ENCODE measurements around the gene LASP1NB.
A peak's percentile ranks its signal among the peaks of the same experiment; 100 is the strongest.

Gene LASP1NB

GRCh38 chr17:38877130-38877851 lies 48.1 kb upstream of the LASP1NB start:
- Histone ChIP-seq H3K9ac (ENCODE audit: low read depth in 1 of 2, low read length in 2 of 2) (no peak overlapping the region), H3K36me3 (ENCODE audit: control insufficient read depth in 4 of 4, insufficient read depth in 3 of 4, low read depth in 1 of 4, low read length in 3 of 4) (peaks cover 7 to 12% (median 12%) of the 10 kb centered on the region in 4 donors), H3K9me3 (ENCODE audit: control insufficient read depth in 4 of 4, low read length in 3 of 4) (no peaks in the 10 kb centered on the region), H3K27ac (ENCODE audit: low read depth in 1 of 2, low read length in 2 of 2) (no peak overlapping the region), H3K4me3 (ENCODE audit: low read depth in 1 of 3, low read length in 3 of 3) (no peak overlapping the region), H3K27me3 (ENCODE audit: control insufficient read depth in 4 of 4, insufficient read depth in 4 of 4, low read length in 3 of 4) (no peaks in the 10 kb centered on the region), H3K4me1 (ENCODE audit: control insufficient read depth in 4 of 4, insufficient read depth in 4 of 4, low read length in 3 of 4) (peaks cover 18 to 61% (median 56%) of the 10 kb centered on the region in 4 donors)
- 75% methylated on average over 7 of the region's 7 CpGs for WGBS
- DNase-seq (ENCODE audit: low spot score): no peak
- TF ChIP-seq RXRA (IDR thresholded peaks at IDR 0.05) (no peak), GABPA (IDR thresholded peaks at IDR 0.05 in 1 of 2, conservative IDR thresholded peaks at IDR 0.05 in 1 of 2) (no peak), ZBTB33 (IDR thresholded peaks at IDR 0.05) (no peak), HNF4G (IDR thresholded peaks at IDR 0.05) (no peak), REST (IDR thresholded peaks at IDR 0.05) (no peak), SP1 (IDR thresholded peaks at IDR 0.05) (no peak), HNF4A (conservative IDR thresholded peaks at IDR 0.05) (no peak)
- TF ChIP-seq, protein P1, sequence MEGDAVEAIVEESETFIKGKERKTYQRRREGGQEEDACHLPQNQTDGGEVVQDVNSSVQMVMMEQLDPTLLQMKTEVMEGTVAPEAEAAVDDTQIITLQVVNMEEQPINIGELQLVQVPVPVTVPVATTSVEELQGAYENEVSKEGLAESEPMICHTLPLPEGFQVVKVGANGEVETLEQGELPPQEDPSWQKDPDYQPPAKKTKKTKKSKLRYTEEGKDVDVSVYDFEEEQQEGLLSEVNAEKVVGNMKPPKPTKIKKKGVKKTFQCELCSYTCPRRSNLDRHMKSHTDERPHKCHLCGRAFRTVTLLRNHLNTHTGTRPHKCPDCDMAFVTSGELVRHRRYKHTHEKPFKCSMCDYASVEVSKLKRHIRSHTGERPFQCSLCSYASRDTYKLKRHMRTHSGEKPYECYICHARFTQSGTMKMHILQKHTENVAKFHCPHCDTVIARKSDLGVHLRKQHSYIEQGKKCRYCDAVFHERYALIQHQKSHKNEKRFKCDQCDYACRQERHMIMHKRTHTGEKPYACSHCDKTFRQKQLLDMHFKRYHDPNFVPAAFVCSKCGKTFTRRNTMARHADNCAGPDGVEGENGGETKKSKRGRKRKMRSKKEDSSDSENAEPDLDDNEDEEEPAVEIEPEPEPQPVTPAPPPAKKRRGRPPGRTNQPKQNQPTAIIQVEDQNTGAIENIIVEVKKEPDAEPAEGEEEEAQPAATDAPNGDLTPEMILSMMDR (IDR thresholded peaks at IDR 0.05; ENCODE audit: low read depth, low read length, missing input control): no peak

GRCh38 chr17:38879878-38880665 lies 45.3 kb upstream of the LASP1NB start:
- H3K9ac ChIP-seq (ENCODE audit: low read depth in 1 of 2, low read length in 2 of 2): no peak overlapping the region

More at GRCh38 chr17:38879878-38880665, 45.3 kb upstream of the LASP1NB start:
- no peaks in the 10 kb centered on the region for H3K9me3 ChIP-seq (ENCODE audit: control insufficient read depth in 4 of 4, low read length in 3 of 4)
- no peaks in the 10 kb centered on the region for H3K27me3 ChIP-seq (ENCODE audit: control insufficient read depth in 4 of 4, insufficient read depth in 4 of 4, low read length in 3 of 4)
- no peak for DNase-seq (ENCODE audit: low spot score)
- no peak overlapping the region for H3K4me3 ChIP-seq (ENCODE audit: low read depth in 1 of 3, low read length in 3 of 3)
- H3K27ac ChIP-seq (ENCODE audit: low read depth in 1 of 2, low read length in 2 of 2): peak overlapping the region; percentile 0 to 15
- 60% methylated on average over 6 of the region's 6 CpGs for WGBS
- peaks cover 29 to 54% (median 43%) of the 10 kb centered on the region in 4 donors for H3K4me1 ChIP-seq (ENCODE audit: control insufficient read depth in 4 of 4, insufficient read depth in 4 of 4, low read length in 3 of 4)
- TF ChIP-seq NR2F2 (IDR thresholded peaks at IDR 0.05) (no peak), GABPA (IDR thresholded peaks at IDR 0.05 in 1 of 2, conservative IDR thresholded peaks at IDR 0.05 in 1 of 2) (no peak), SP1 (IDR thresholded peaks at IDR 0.05) (no peak), EGR1 (IDR thresholded peaks at IDR 0.05; ENCODE audit: low read depth in 2 of 2) (no peak), RAD21 (IDR thresholded peaks at IDR 0.05) (no peak), TAF1 (conservative IDR thresholded peaks at IDR 0.05) (no peak), JUND (IDR thresholded peaks at IDR 0.05) (no peak)
- TF ChIP-seq, protein P1 (IDR thresholded peaks at IDR 0.05; ENCODE audit: low read depth, low read length, missing input control): no peak
- peaks cover 7 to 13% (median 12%) of the 10 kb centered on the region in 4 donors for H3K36me3 ChIP-seq (ENCODE audit: control insufficient read depth in 4 of 4, insufficient read depth in 3 of 4, low read depth in 1 of 4, low read length in 3 of 4)
